Camera-type eye (tissue), 1 donor: Measurements from ENCODE around the gene PLA2G1B. TPM values are rescaled to one million over a fixed set of nuclear protein-coding genes. Genes with fewer than 3 reads are reported as not detected.

Experiments used
- total RNA-seq: library from RNA; depleted of rRNA; stranded (reverse); fragments of >200 nt; gene quantifications from one replicate; pipeline ENCODE4 v1.2.3, GENCODE V29; 2014

The PLA2G1B gene
- total RNA-seq: not detected

GRCh38 chr12:120327593-120327992 is at the start of gene PLA2G1B:
PLA2G1B (minus strand) TSS chr12:120327779; CDS start chr12:120327753, 26 bp downstream.

GRCh38 chr12:120368789-120369602 is 41.4 kb upstream of the PLA2G1B start, which contains the start of gene MSI1:
MSI1 (minus strand) TSS chr12:120369164; CDS start chr12:120369091, 73 bp downstream.

GRCh38 chr12:120301962-120302815 is 25.4 kb downstream of the PLA2G1B start, which contains the start of gene SIRT4:
SIRT4 (plus strand) TSS chr12:120302321; CDS start chr12:120303562, 1,241 bp downstream.

GRCh38 chr12:120292661-120293531 is 34.7 kb downstream of the PLA2G1B start, which contains the start of gene RNU4-1:
RNU4-1 (minus strand) TSS chr12:120293237.

Other genes starting within 250 kb of the PLA2G1B start
- 22.9 TPM for gene RAB35, start 211.0 kb downstream of the PLA2G1B start, total RNA-seq
- gene GCN1, start 133.1 kb downstream of the PLA2G1B start, total RNA-seq: 75.6 TPM
- 1,871 TPM for gene RPLP0, start 126.7 kb downstream of the PLA2G1B start, total RNA-seq
- 61.1 TPM for gene PXN, start 62.0 kb downstream of the PLA2G1B start, total RNA-seq
- gene RNU4-2, start 35.9 kb downstream of the PLA2G1B start, total RNA-seq: under 0.01 TPM
- gene RNU4-1, start 34.5 kb downstream of the PLA2G1B start, total RNA-seq: under 0.01 TPM
- gene SIRT4, start 25.5 kb downstream of the PLA2G1B start, total RNA-seq: 9.5 TPM
- 121 TPM for gene MSI1, start 41.4 kb upstream of the PLA2G1B start, total RNA-seq
- 218 TPM for gene COX6A1, start 110.3 kb upstream of the PLA2G1B start, total RNA-seq
- 11.1 TPM for gene TRIAP1, start 118.6 kb upstream of the PLA2G1B start, total RNA-seq
- gene GATC, start 118.7 kb upstream of the PLA2G1B start, total RNA-seq: 40.0 TPM
- gene SRSF9, start 142.0 kb upstream of the PLA2G1B start, total RNA-seq: 122 TPM
- 194 TPM for gene DYNLL1, start 168.3 kb upstream of the PLA2G1B start, total RNA-seq
- gene COQ5, start 201.4 kb upstream of the PLA2G1B start, total RNA-seq: 44.0 TPM
- 192 TPM for gene RNF10, start 206.6 kb upstream of the PLA2G1B start, total RNA-seq